Measurements from ENCODE around the gene IFIT2.
"Not testable (repeated sequence)": the region's sequence is repeated elsewhere in the genome, so short reads cannot be mapped to it uniquely, and the experiment has no call there.

The IFIT2 gene

DNA sequence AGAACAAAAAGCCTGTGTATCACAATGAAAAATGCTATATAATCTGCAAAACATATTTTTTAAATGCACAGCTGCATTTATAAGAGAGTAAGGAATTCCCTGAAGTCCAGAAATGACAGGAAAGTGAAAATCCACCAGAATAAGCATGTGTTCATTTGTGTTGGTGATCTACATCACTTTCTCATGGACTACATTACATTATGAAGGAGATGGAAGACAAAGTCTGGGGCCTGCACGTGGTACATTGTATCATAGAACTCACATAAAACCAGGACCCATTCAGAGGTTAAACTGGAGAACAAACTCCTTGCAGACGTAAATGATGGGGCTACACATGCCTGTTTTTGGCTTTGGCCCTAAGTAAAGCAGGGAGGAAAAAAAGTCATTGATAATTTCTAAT lies 42.3 kb downstream of the IFIT2 start:
- no peak for DNase-seq

DNA sequence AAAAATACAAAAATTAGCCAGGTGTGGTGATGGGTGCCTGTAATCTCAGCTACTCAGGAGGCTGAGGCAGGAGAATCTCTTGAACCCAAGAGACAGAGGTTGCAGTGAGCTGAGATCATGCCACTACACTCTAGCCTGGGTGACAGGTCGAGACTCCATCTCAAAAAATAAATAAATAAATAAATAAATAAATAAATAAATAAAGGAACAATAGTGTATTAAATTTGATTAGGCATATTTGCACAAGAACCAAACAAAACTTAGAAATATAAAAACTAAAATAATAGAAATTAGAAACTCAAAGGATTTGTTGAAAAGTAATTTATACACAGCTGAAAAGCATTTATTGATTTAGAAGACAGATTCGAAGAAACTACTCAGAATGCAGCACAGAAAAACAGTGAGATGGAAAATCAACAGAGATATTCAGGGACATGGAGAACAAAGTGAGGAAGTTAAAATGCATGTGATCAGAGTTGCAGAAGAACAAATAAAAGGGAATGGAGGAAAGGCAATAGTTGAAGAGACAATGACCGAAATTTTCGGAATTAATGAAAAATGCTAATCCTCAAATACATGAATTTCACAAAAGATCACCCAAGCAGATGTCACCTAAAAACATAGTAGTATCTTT lies 43.6 kb downstream of the IFIT2 start:
- no peak for DNase-seq

GRCh38 chr10:89346405-89347254 lies 44.8 kb downstream of the IFIT2 start:
- no peak for DNase-seq

DNA sequence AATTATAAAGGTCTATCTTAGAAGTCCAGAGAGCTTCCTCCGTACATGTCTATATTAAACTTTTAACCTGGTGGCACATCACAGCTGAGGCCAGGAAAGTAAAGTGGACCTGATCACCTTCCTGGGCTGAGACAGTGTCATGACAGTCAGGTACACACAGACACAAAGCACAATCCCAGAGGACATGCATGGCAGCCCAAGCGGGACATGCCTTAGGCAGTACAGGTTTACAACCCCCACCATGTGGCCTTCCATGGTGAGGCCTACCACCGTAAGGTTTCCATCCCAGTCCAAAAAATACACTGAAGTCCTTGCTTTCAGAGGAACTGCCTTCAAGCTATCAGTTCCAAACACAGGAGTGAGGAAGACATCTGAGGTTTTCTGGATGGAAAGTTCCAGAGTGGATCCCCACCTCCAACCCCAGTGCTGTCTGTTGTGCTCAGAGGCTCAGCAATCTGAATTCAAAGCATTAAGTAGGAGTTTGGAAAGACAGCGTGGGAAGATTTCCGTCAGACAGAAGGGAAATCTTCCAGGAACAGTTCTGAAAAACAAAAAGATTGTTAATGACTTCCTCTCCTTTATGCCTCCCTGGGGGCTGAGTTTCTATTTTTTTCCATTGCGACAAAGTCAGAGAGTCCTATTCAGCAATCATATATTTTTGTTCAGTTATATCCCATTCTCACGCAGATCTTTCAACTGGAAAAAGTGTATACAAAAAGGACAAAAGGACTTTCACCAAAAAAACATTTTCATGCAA lies 46.0 kb downstream of the IFIT2 start:
- DNase-seq: no peak

GRCh38 chr10:89348481-89348880 lies 46.6 kb downstream of the IFIT2 start:
- DNase-seq: no peak

- no peak for DNase-seq
These were observed 47.1 kb downstream of the IFIT2 start for GRCh38 chr10:89348975-89349374.

DNA sequence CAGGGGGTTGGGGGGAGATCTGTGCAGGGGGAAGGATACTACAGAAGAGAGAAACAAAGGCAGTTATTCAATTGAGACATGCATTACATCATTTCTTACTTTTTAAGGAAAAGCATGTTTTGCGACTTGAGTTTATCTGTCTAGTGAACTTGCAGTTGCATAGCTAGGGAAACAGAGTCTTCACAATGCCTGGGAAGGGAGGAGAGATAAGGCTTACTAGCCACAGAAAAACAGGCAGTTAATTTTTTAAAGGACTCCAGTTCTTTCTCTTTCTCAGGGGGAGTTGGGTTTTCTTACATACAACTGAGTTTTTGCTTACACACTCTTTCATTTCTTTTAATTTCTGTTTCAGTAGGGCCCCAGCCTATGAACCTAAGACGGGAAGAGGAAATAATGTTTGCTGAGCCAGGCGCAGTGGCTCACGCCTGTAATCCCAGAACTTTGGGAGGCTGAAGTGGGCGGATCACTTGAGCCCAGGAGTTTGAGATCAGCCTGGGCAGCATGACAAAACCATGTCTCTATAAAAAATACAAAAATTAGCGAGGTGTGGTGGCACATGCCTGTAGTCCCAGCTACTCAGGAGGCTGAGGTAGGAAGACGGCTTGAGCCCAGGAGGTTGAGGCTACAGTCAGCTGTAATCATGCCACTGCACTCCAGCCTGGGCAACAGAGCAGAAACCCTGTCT lies 48.9 kb downstream of the IFIT2 start:
- not testable (repeated sequence) for DNase-seq

DNA sequence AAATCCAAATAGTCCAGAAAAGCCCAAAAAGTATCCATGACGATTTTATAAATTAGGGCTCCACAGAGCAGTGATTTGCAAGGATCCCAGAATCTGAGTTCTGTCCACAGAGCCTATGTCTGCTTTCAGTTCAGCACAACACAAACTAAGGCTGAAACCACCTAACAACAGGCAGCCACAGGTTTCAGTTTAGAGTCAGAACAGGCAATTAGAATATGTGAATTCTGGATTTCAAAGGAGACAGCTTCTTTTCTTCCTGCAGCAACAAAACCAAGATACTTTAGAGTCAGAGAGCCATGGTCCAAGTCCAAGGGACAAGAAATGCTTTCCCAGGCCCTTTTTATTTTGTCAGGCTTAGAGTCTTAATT lies 49.5 kb downstream of the IFIT2 start:
- DNase-seq: no peak

DNA sequence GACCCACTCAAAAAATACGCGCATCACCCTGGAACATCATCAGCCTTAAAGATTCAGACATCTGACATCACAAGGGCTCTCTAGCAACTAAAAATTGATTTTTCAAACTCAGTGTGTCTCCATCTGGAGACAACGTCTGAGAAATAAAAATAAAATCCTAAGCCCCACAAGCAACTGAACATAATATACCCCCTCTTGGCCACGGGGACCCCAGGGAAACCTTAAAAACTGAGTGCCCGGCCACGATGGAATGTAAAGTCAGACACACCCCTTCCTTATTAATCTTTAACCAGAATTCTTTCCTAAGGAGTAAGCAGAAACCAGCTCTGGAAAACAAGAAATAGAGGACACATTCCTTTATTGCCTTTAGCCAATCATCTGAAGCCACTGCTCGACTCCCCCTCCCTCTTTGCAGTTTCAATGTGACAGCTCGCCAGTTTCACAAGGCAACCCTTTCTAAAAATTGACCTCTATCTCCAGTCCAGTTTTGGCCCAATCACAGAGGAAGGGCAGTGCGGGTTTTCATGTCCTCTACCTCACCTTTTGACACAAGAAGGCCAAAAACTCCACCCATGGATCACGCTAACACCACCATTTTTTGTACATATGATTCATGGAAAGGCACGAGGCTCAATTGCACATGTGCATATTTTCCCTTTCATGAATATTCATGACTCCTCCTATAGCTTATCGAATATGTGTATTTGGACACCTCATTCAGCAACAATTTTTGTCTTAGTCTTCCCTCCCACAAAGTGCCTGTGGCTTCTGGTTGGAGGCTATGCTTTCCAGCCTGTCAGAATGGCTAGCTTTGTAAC lies 50.1 kb downstream of the IFIT2 start:
- DNase-seq: no peak

DNA sequence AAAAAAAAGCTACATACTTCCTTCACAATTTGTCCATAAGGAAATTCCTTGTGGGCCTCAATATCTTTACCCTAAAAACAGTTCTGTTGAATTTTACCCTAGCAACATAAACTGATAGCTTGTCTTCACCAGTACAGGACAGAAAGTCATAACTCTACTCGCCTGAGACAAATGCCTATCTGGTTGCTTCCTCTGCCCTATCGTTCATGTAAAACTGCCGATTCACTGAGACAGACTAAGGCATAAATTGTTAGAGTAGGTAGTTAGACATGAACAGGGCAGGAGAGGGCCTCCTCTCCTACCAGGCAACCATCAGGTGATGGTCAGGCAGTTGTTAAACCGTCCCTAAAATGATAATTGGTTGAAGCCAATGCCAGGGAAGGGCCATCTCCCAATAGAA lies 51.0 kb downstream of the IFIT2 start:
- DNase-seq: no peak

GRCh38 chr10:89355394-89355931 lies 53.6 kb downstream of the IFIT2 start:
- DNase-seq: no peak

- DNase-seq: no peak
These were observed 55.2 kb downstream of the IFIT2 start for GRCh38 chr10:89357096-89357495.

DNA sequence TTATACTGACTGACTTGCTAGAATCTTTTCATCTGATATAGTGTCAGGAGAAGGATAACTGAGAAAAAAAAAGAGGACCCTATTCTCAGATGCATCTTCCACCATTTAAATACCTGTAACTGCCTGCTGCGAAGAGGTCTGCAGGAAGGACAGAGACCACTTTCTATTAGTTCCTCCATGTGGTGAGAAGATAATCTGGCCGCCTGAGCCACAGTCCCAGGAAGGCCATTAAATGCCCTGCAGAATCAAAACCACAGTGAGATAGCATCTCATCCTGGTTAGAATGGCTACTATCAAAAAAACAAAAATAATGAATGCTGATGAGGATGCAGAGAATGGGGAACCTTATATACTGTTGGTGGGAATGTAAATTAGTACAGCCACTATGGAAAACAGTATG lies 56.1 kb downstream of the IFIT2 start:
- no peak for DNase-seq
